RWPE1 (cell line): ENCODE data around the gene STYXL1.
"Not testable (repeated sequence)": the region's sequence is repeated elsewhere in the genome, so short reads cannot be mapped to it uniquely, and the experiment has no call there.

Experiments used
- CTCF ChIA-PET: fragments of 350-600 bp; sonication (Branson Sonifier 250); formaldehyde crosslinking; extraction: SDS; loops from one replicate; lab custom pipeline; 2021; lab: Yijun Ruan, JAX
- POLR2A ChIA-PET: fragments of 400-600 bp; formaldehyde crosslinking; extraction: SDS; loops from one replicate; lab custom pipeline; 2020; ENCODE audit warnings: antibody characterized with exemption; ENCODE audit not compliant: low non-redundant PET; lab: Yijun Ruan, JAX
- DNase-seq: peaks from one replicate; pipeline ENCODE4 v3.0.0; 2012; ENCODE audit warnings: low spot score
- H3K27ac ChIP-seq: fragments of 450-650 bp; 2 replicates; pipeline ENCODE4 v1.5.1; 2017
- CTCF ChIP-seq: fragments of 450-650 bp; conservative IDR thresholded peaks from 2 replicates; pipeline ENCODE4 v1.5.1; 2017; ENCODE audit warnings: low read depth, mild to moderate bottlenecking

STYXL1 gene

DNA sequence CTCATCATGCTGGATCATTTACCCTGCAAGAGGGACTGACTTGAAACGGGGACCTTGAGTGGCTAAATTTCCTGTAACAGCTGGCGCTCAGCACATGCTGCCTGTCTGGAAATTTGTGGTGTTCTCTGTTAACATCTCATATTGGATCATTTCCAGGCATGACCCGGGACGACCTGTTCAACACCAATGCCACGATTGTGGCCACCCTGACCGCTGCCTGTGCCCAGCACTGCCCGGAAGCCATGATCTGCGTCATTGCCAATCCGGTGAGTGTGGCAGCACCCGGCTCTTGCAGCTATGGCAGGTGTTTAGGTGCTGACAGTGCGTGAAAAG, 10.0 kb upstream of the STYXL1 start:
- no peak for DNase-seq
- no peak for TF ChIP-seq CTCF
- ChIA-PET CTCF (no interaction called here), POLR2A (no interaction called here)
- H3K27ac ChIP-seq, result no peak overlapping the region

GRCh38 chr7:76057103-76057812, 9.5 kb upstream of the STYXL1 start:
- POLR2A ChIA-PET, result no interaction called here
- no peak for TF ChIP-seq CTCF

DNA sequence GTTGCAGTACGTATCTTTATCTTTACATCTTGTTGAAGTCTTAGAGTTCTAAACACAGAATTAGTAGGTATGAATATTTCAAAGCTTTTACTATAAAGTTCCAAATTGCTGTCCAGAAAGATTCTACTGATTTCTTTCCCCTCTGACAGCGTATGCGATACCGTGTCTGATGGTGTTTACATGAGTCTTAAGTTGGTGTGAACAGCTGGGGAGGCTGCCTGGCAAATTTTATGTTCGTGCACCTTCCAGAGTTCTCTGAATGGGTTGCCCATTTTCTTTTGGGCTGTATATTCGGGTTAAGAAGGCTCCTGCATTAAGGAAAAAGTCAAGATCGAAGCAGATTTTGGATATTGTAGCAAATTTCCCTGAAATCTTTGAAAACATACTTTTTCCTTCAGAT, 8.4 kb upstream of the STYXL1 start:
- H3K27ac ChIP-seq, result no peak overlapping the region
- CTCF ChIA-PET, result no interaction called here
- POLR2A ChIA-PET, result no interaction called here
- no peak for DNase-seq
- no peak for TF ChIP-seq CTCF

More at GRCh38 chr7:76057103-76057812, 9.5 kb upstream of the STYXL1 start:
- H3K27ac ChIP-seq, result no peak overlapping the region
- DNase-seq, result no peak
- CTCF ChIA-PET, result no interaction called here

DNA sequence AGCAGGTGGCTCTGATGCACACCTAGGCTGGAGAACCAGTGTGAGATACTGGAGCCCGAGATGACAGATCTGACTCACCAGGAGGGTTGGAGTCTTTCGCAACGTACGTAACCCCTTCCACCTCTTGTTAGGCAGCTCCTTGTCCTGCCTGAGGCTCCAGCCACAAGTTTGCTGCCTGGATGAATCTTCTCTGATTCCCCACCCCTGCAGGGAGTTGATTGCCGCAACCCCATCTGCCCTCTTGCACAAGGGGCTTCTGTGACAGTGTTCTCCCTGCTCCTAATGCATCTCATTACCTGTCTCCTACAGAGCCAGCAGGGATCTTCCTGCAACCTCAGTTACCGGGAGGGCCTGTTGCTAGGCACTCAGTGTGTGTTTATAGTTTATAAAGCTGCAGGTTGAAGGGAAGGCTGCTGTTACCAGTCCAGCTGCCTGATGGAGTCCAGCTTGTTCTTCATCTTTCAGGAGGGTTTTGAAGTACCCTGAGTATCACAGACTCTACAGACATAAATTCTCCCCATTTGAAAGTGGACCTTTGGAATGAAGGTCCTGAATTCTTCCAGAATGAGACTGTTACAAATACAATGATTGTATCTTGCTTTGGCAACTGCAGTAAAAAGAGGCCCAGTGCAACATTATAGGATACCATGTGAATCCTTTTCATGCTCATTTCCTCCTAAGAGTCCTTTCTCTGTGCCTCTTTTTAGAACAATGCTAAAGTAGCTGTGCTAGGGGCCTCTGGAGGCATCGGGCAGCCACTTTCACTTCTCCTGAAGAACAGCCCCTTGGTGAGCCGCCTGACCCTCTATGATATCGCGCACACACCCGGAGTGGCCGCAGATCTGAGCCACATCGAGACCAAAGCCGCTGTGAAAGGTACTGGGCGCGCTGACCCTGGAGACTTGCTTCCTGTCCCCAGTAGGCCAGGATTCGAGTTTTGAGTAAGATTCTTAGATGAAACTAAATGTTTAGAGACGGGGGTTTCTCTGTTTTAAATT, 6.6 kb upstream of the STYXL1 start:
- H3K27ac ChIP-seq, result peak overlapping the region; percentile 75
- DNase-seq, result peak; percentile 84
- no peak for TF ChIP-seq CTCF
- CTCF ChIA-PET, result interaction anchor here (1.1 kb wide), 1 partner anchor 15 kb away, joined by 5 read pairs; no protein-coding TSS in a partner anchor
- POLR2A ChIA-PET, result interaction anchor here (0.6 kb wide), 1 partner anchor 291 kb away, joined by 7 read pairs; no protein-coding TSS in a partner anchor

DNA sequence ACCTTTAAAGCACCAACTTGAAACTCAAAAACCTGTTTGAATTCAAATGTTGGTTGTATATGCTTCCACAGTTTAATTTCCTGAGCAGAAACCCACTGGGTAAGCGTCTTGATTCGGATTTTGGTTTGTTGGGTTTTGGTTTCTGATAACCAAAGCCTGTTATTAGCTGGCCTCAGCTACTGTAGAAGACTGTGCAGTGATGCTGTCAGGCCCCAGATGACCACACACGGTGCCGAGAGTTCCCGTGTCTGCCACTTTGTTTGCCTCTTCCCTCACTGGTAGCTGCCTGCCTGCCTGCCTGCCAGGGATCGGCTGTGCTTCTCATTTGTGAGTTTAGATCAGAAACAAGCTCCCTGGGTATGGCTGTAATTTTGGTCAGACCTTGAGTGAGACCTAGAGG, 5.7 kb upstream of the STYXL1 start:
- CTCF ChIA-PET, result interaction anchor here (0.7 kb wide), 1 partner anchor 31 kb away, joined by 3 read pairs; no protein-coding TSS in a partner anchor
- no peak for TF ChIP-seq CTCF
- no peak for DNase-seq
- H3K27ac ChIP-seq, result peak overlapping the region; percentile 75
- POLR2A ChIA-PET, result interaction anchor here (0.6 to 0.9 kb wide), 2 partner anchors 218 to 290 kb away, joined by 5 to 7 read pairs; no protein-coding TSS in a partner anchor

- H3K27ac ChIP-seq, result peak overlapping the region; percentile 75
- DNase-seq, POLR2A ChIA-PET: not testable (repeated sequence)
- CTCF ChIA-PET, result interaction anchor here (0.8 kb wide), 1 partner anchor 16 kb away, joined by 3 read pairs; no protein-coding TSS in a partner anchor
These were observed 4.9 kb upstream of the STYXL1 start for GRCh38 chr7:76052681-76053080.
